DND-41 (cell line): ENCODE results near the gene RAB33A.

Source experiments
- EZH2 ChIP-seq: IDR thresholded peaks from 3 replicates; pipeline ENCODE4 v1.6.1; 2012; ENCODE audit warnings: borderline replicate concordance, low read depth, mild to moderate bottlenecking, moderate library complexity, low read length, inconsistent platforms; ENCODE audit not compliant: severe bottlenecking
- TF ChIP-seq, protein P1 (sequence below): IDR thresholded peaks from 2 replicates; pipeline ENCODE4 v1.5.1; 2012; ENCODE audit warnings: borderline replicate concordance, low read length, moderate library complexity, mild to moderate bottlenecking; ENCODE audit not compliant: poor library complexity, severe bottlenecking; ENCODE audit errors: extremely low read depth

DNA sequence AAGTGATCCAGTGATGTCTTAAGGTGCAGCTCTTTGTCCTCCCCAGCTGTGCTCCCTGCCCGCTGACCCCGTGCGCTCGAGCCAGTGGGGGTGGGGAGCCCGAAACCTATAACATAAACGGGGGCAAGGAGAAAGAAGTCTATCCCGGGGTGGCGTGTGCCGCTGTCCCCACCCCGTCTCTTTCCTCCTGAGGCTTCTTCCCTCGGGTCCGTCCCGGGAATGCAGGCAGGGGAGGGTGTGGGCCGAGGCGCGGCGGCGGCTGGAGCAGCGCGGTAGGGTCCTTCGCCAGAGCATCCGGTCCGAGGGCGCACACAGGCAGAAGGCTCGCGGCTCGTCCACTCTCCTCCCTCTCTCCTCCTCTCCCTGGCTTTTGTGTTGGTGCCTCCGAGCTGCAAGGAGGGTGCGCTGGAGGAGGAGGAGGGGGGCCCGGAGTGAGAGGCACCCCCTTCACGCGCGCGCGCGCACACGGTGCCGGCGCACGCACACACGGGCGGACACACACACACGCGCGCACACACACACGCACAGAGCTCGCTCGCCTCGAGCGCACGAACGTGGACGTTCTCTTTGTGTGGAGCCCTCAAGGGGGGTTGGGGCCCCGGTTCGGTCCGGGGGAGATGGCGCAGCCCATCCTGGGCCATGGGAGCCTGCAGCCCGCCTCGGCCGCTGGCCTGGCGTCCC is at the start of gene RAB33A:
- TF ChIP-seq, protein P1, sequence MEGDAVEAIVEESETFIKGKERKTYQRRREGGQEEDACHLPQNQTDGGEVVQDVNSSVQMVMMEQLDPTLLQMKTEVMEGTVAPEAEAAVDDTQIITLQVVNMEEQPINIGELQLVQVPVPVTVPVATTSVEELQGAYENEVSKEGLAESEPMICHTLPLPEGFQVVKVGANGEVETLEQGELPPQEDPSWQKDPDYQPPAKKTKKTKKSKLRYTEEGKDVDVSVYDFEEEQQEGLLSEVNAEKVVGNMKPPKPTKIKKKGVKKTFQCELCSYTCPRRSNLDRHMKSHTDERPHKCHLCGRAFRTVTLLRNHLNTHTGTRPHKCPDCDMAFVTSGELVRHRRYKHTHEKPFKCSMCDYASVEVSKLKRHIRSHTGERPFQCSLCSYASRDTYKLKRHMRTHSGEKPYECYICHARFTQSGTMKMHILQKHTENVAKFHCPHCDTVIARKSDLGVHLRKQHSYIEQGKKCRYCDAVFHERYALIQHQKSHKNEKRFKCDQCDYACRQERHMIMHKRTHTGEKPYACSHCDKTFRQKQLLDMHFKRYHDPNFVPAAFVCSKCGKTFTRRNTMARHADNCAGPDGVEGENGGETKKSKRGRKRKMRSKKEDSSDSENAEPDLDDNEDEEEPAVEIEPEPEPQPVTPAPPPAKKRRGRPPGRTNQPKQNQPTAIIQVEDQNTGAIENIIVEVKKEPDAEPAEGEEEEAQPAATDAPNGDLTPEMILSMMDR = no peak
- TF ChIP-seq EZH2 = no peak
